ENCODE data around the gene GTPBP3. TPM values are rescaled to one million over a fixed set of nuclear protein-coding genes. Genes with fewer than 3 reads are reported as not detected.

Gene GTPBP3
- total and polyA plus RNA-seq, 2 of the 13 experiments (the other 11 are each of a cell fraction or from before 2014, with no cell fraction given), result 17.5 to 30.0 TPM

DNA sequence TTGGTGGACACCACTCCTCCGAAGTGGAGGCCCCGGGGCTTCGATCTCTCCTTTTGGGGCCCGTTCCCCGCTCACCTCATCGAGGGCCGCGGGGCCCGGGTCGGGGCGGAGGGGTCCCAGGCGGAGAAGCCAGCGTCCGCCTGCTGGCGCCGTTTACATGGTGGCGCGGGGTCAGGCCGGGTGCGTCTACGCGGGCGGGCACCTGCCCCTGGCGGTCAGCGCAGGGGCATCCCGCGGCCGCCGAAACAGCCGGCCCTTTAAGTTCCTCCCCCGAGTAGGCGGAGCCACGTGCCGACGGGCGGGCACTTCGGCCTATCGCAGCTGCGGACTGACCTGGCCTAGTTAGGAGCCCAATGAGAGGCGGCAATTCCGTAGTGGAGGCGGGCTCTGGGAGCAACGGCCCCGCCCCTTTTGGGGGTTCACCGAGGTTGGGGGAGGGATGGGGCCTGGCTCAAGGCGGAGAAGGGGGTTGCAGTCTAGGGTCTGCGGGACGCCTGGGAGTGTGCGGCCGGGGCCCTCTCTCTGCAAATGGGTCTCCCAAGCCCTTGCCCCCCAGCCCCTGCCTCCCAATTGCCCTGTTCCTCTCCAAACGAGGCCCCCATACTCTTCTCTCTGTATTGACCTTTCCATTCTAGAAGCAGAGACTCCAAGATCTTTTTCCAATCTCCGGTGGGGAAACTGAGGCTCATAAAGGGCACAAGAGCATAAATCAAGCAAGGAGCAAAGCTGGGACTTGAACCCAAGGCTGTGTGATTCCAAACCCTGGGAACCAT is 34.0 kb upstream of the GTPBP3 start, which contains the start of gene ABHD8:
ABHD8 (minus strand) TSS at position 259 of the 773 bp plus-strand sequence. CDS start 1,809 bp downstream, outside the sequence.
- ATAC-seq (peak; percentile 88), DNase-seq (ENCODE audit: low spot score) (peak; percentile 93), FAIRE-seq (peak; percentile 36)
- POLR2A ChIA-PET, result interaction anchor here (0.6 to 1.8 kb wide), 5 partner anchors 48 to 88 kb away, joined by 3 to 6 read pairs (median 3); partner anchors contain the start of gene USE1
- Histone ChIP-seq H3K36me3 (replicated peaks in 1 of 2; ENCODE audit: control insufficient read depth in 1 of 2, insufficient read depth in 2 of 2, low read length in 2 of 2) (peaks cover 0 to 3% of the 10 kb centered on the region in 2 experiments; a peak in 1 of 5 replicates), H2AFZ (ENCODE audit: low read length) (peak within 1 kb of the TSS; percentile 35), H3K4me3 (replicated peaks in 1 of 3; ENCODE audit: insufficient read depth in 1 of 3, low read depth in 2 of 3, low read length in 3 of 3) (peak within 1 kb of the TSS; percentile 81 to 88 (median 81)), H3K4me2 (ENCODE audit: low read depth, low read length) (peak within 1 kb of the TSS; percentile 97), H3K9ac (ENCODE audit: insufficient read depth, low read depth, low read length) (peak within 1 kb of the TSS; percentile 76), H3K9me3 (ENCODE audit: low read length) (peaks cover 1% of the 10 kb centered on the region; the same call in 1 of the 2 replicates), H3K27me3 (ENCODE audit: control insufficient read depth in 1 of 2, insufficient read depth in 2 of 2, low read length in 2 of 2) (no peaks in the 10 kb centered on the region), H3K4me1 (ENCODE audit: insufficient read depth, low read length) (peaks cover 33% of the 10 kb centered on the region), H3K79me2 (ENCODE audit: insufficient read depth, low read length) (peaks cover 3% of the 10 kb centered on the region), H4K20me1 (ENCODE audit: insufficient read depth, low read length) (no peaks in the 10 kb centered on the region), H3K27ac (ENCODE audit: extremely low read length, insufficient read depth, low read length) (peak within 1 kb of the TSS; percentile 57)
- WGBS (ENCODE audit: low lambda C conversion rate), result 0% methylated on average over 9 of the region's 52 CpGs
- in situ Hi-C loops (cut with HindIII; ENCODE audit: extremely low pct_ligation_motif_present, low pct_unique_long_range_greater_than_20kb), result no loop called here
- BruUV-seq (replicated peaks), result no TSS peak
- CTCF ChIA-PET (ENCODE audit: low intra/inter-chr PET ratio, low total read pairs), result no interaction called here
- intact Hi-C loops (cut with micrococcal nuclease; ENCODE audit: unreplicated experiment), result loop anchor here (1.0 kb wide), 1 partner anchor 88 kb away; the partner anchor contains the start of gene USE1
- TF ChIP-seq MTERF4 (CRISPR knock-in tag; IDR thresholded peaks at IDR 0.05) (no peak), ZNF740 (CRISPR knock-in tag; IDR thresholded peaks at IDR 0.05) (0 out of 2 replicates have a peak, but pooled peaks have one; percentile 25), ONECUT2 (CRISPR knock-in tag; IDR thresholded peaks at IDR 0.05) (no peak), RAD21 (CRISPR knock-in tag; IDR thresholded peaks at IDR 0.05) (peak; percentile 32), IKZF1 (IDR thresholded peaks at IDR 0.05) (no peak), BCL6 (CRISPR knock-in tag; IDR thresholded peaks at IDR 0.05) (peak; percentile 22; the same call in 1 of the 2 replicates), ZNF260 (CRISPR knock-in tag; IDR thresholded peaks at IDR 0.05; ENCODE audit: borderline replicate concordance, low read depth) (no peak), ESRRA (CRISPR knock-in tag; IDR thresholded peaks at IDR 0.05; ENCODE audit: low read depth) (0 out of 2 replicates have a peak, but pooled peaks have one; percentile 26), ZNF160 (CRISPR knock-in tag; IDR thresholded peaks at IDR 0.05) (peak; percentile 86; the same call in 1 of the 2 replicates), SAFB2 (CRISPR knock-in tag; IDR thresholded peaks at IDR 0.05; ENCODE audit: borderline replicate concordance, low read depth) (no peak), ZNF460 (CRISPR knock-in tag; IDR thresholded peaks at IDR 0.05; ENCODE audit: borderline replicate concordance) (no peak), MIER3 (CRISPR knock-in tag; IDR thresholded peaks at IDR 0.05; ENCODE audit: borderline replicate concordance) (no peak), TEAD2 (CRISPR knock-in tag; IDR thresholded peaks at IDR 0.05) (no peak), FOXA1 (IDR thresholded peaks at IDR 0.05) (no peak), FOXA1 (CRISPR knock-in tag; IDR thresholded peaks at IDR 0.05) (peak; percentile 78), ZSCAN31 (CRISPR knock-in tag; IDR thresholded peaks at IDR 0.05; ENCODE audit: low read depth) (peak; percentile 38; the same call in 1 of the 2 replicates), GRHL1 (CRISPR knock-in tag; conservative IDR thresholded peaks at IDR 0.05) (no peak)
- TF ChIP-seq, protein P1, sequence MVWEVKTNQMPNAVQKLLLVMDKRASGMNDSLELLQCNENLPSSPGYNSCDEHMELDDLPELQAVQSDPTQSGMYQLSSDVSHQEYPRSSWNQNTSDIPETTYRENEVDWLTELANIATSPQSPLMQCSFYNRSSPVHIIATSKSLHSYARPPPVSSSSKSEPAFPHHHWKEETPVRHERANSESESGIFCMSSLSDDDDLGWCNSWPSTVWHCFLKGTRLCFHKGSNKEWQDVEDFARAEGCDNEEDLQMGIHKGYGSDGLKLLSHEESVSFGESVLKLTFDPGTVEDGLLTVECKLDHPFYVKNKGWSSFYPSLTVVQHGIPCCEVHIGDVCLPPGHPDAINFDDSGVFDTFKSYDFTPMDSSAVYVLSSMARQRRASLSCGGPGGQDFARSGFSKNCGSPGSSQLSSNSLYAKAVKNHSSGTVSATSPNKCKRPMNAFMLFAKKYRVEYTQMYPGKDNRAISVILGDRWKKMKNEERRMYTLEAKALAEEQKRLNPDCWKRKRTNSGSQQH (CRISPR knock-in tag; IDR thresholded peaks at IDR 0.05; ENCODE audit: low read depth), result no peak
- TF ChIP-seq, protein P2, sequence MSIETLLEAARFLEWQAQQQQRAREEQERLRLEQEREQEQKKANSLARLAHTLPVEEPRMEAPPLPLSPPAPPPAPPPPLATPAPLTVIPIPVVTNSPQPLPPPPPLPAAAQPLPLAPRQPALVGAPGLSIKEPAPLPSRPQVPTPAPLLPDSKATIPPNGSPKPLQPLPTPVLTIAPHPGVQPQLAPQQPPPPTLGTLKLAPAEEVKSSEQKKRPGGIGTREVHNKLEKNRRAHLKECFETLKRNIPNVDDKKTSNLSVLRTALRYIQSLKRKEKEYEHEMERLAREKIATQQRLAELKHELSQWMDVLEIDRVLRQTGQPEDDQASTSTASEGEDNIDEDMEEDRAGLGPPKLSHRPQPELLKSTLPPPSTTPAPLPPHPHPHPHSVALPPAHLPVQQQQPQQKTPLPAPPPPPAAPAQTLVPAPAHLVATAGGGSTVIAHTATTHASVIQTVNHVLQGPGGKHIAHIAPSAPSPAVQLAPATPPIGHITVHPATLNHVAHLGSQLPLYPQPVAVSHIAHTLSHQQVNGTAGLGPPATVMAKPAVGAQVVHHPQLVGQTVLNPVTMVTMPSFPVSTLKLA (IDR thresholded peaks at IDR 0.05), result peak; percentile 50
